ENCODE results near the gene RIMS4.

GRCh38 chr20:44829688-44830087, 19.3 kb upstream of the RIMS4 start:
- TF ChIP-seq CTCF (IDR thresholded peaks at IDR 0.05; ENCODE audit: low read length) (no peak), EZH2 (optimal IDR thresholded peaks at IDR 0.05; ENCODE audit: low read depth, low read length) (no peak)

All from MM.1S (cell line).